Measurements from ENCODE around the gene LMO7.

DNA sequence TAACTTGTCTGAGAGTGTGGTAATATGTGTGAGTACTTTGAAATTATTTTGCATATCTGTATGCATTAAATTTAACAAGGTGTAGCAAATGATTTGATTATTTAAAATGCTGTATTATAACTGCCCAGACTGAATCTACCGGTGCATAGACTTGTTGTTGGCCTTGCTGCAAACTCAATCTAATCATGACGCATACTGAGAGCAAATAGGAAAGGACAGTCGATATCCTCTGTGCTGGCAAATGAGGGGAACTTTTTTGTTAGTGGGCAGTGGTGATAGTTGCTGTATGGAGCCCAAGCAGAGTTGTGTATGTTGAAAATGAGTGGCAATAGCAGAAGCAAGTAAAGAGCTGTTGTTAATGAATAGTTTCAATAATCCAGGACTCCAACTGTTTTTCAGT lies 127.4 kb downstream of the LMO7 start:
- TF ChIP-seq EZH2 (IDR thresholded peaks at IDR 0.05) = no peak
- no peak for TF ChIP-seq POLR2AphosphoS5 (IDR thresholded peaks at IDR 0.05; ENCODE audit: borderline replicate concordance, low read depth, low read length)

Data from SK-N-MC (cell line).